AG04449 (cell line): ENCODE measurements around the gene ZNF341.

Source experiments
- CTCF ChIA-PET: fragments of 350-600 bp; formaldehyde crosslinking; extraction: SDS; loops from one replicate; lab custom pipeline; 2021; ENCODE audit warnings: antibody characterized with exemption; lab: Yijun Ruan, JAX
- POLR2A ChIA-PET: fragments of 400-600, 350-600 bp; formaldehyde crosslinking; extraction: SDS; loops from one replicate; lab custom pipeline; 2020; ENCODE audit warnings: antibody characterized with exemption, inconsistent platforms; lab: Yijun Ruan, JAX
- DNase-seq: peaks from one replicate; pipeline ENCODE4 v3.0.0-alpha.2; 2010; ENCODE audit warnings: low read depth, low spot score
- H3K4me3 ChIP-seq: 2 replicates; pipeline ENCODE4 v1.5.1; 2011; ENCODE audit warnings: low read depth, mild to moderate bottlenecking, control low read depth, low read length
- CTCF ChIP-seq: IDR thresholded peaks from one replicate; pipeline ENCODE4 v1.5.1; 2011; ENCODE audit warnings: mild to moderate bottlenecking, moderate library complexity, low read length, control low read depth, inconsistent platforms; ENCODE audit not compliant: insufficient read depth; ENCODE audit errors: missing control alignments

The ZNF341 gene

GRCh38 chr20:33811776-33812151, 80.0 kb downstream of the ZNF341 start:
- no peak for DNase-seq
- ChIA-PET CTCF (interaction anchor here (0.9 to 1.4 kb wide), 3 partner anchors 14 to 20 kb away, joined by 4 to 5 read pairs (median 5); no protein-coding TSS in a partner anchor), POLR2A (interaction anchor here (1.0 to 1.2 kb wide), 2 partner anchors 18 to 300 kb away, joined by 3 to 7 read pairs; partner anchors contain the start of gene EIF2S2)
- TF ChIP-seq CTCF, result no peak
- peak overlapping the region; percentile 96 for H3K4me3 ChIP-seq

GRCh38 chr20:33812152-33812849, 80.5 kb downstream of the ZNF341 start:
- ChIA-PET POLR2A (interaction anchor here (0.6 to 1.0 kb wide), 2 partner anchors 18 to 260 kb away, joined by 3 read pairs; no protein-coding TSS in a partner anchor), CTCF (interaction anchor here (0.9 to 1.4 kb wide), 5 partner anchors 14 to 59 kb away, joined by 3 to 5 read pairs (median 4); no protein-coding TSS in a partner anchor)
- no peak for TF ChIP-seq CTCF
- H3K4me3 ChIP-seq, result peak overlapping the region; percentile 96
- DNase-seq, result peak; percentile 61

- CTCF ChIA-PET, result interaction anchor here (0.9 to 1.1 kb wide), 5 partner anchors 16 to 257 kb away, joined by 3 to 5 read pairs (median 3); partner anchors contain the start of gene ZNF341
- no peak for DNase-seq
- TF ChIP-seq CTCF, result no peak
- POLR2A ChIA-PET, result interaction anchor here (0.6 to 1.0 kb wide), 3 partner anchors 19 to 1049 kb away, joined by 3 to 4 read pairs (median 3); no protein-coding TSS in a partner anchor
- peak overlapping the region; percentile 96 for H3K4me3 ChIP-seq
These were observed 81.2 kb downstream of the ZNF341 start for GRCh38 chr20:33812908-33813462.

GRCh38 chr20:33814238-33814712, 82.5 kb downstream of the ZNF341 start:
- POLR2A ChIA-PET, result interaction anchor here (0.7 kb wide), 1 partner anchor 81 kb away, joined by 3 read pairs; no protein-coding TSS in a partner anchor
- TF ChIP-seq CTCF, result no peak
- DNase-seq, result no peak
- CTCF ChIA-PET, result no interaction called here
- no peak overlapping the region for H3K4me3 ChIP-seq

- POLR2A ChIA-PET, result no interaction called here
- no peak for DNase-seq
- CTCF ChIA-PET, result no interaction called here
- no peak overlapping the region for H3K4me3 ChIP-seq
- TF ChIP-seq CTCF, result no peak
These were observed 83.9 kb downstream of the ZNF341 start for GRCh38 chr20:33815671-33816070.

- no peak for TF ChIP-seq CTCF
- ChIA-PET POLR2A (no interaction called here), CTCF (no interaction called here)
- H3K4me3 ChIP-seq, result no peak overlapping the region
- DNase-seq, result no peak
These were observed 84.4 kb downstream of the ZNF341 start for GRCh38 chr20:33816191-33816590.
